HG03135 (cell line): Measurements from ENCODE around the gene FGA.

Experiments used
- ATAC-seq: cut with Tn5 transposase; IDR thresholded peaks from one replicate; pipeline ENCODE4 v1.9.1; 2021; ENCODE audit warnings: mild to moderate bottlenecking, moderate library complexity; ENCODE audit not compliant: unreplicated experiment

Gene FGA

GRCh38 chr4:154590329-154591006 is at the start of gene FGA:
Gene FGA, minus strand, starts transcription at chr4:154590742. Its CDS starts 55 bp downstream, at chr4:154590687.
- no peak for ATAC-seq

GRCh38 chr4:154634058-154634457 is 43.5 kb upstream of the FGA start:
- ATAC-seq = no peak

DNA sequence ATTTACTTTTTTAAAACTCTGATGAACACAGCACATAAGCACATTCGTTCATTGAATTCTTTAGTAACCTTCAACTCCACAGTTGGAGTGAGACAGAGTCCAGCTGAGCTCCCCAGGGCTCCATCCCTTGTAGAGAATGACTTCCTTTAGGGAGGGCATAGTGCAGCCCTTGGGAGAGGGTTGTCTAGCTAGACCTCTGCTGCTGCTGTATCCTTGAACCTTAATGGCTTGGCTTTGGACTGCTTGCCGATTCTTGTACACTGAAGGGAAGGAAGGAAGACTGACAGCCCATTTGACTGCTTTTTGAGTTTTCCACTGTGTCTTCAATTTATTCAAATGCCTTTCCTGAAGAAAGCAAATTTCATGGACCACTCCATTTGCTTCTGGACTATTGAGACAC is 41.3 kb upstream of the FGA start:
- no peak for ATAC-seq

- no peak for ATAC-seq
These were observed 39.8 kb upstream of the FGA start for GRCh38 chr4:154630324-154630723.

DNA sequence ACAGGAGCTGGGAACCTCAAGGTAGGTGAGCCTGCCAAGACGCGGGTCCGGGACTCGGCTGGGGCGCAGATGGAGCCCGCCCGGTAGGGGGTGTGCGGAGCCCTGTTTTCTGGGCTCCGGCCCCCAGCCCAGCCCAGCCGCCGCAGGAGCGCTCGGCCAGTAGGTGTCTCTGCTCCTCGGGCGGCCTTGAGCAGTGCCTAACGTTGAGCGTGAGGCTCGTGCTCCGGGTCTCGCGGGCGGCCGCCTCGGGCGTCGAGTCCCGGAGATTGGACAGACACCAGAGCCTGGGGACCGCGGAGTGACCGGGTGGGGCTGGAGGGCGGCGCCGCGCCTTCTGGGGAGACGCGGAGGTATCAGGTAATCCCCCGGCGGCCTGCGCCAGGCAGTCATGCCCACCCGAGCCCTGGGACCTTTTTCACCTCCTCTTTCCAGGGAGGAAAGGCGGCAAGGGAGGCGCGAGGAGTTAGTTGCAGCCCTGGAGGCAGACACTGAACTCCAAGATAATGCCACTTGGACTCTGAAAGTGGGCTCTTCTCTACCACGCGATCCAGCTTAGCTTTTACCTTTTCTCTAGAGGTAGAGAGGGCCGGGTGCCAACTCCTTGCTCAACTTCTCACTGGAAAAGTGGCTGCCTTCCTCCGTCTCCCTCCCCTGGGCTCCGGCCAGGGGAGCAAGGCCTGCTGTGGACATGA is 36.4 kb upstream of the FGA start:
- ATAC-seq = peak; percentile 99

DNA sequence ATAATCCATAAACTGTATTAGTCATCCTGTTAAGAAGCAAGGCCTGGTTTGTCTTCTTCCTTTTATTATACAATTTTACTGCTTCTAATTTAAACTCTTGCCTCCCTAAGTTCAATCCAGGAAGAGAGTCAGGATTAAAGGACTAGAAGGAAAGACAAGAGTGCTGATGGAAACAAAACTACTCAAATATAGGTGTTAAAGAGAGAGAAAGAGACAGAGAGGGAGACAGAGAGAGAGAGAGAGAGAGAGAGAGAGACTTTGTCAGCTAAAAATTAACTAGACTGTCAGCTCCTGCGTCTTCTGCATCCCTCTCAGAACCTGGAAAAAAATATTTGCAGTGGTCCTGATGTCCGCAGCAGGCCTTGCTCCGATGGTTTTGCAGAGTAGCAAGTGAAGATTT is 35.4 kb upstream of the FGA start:
- ATAC-seq = no peak

- no peak for ATAC-seq
These were observed 33.5 kb upstream of the FGA start for GRCh38 chr4:154623995-154624394.

GRCh38 chr4:154623436-154623835 is 32.9 kb upstream of the FGA start:
- ATAC-seq = no peak

GRCh38 chr4:154622598-154622997 is 32.1 kb upstream of the FGA start:
- ATAC-seq = no peak

GRCh38 chr4:154620111-154620510 is 29.6 kb upstream of the FGA start:
- ATAC-seq = no peak

GRCh38 chr4:154618708-154619315 is 28.3 kb upstream of the FGA start:
- peak; percentile 79 for ATAC-seq

DNA sequence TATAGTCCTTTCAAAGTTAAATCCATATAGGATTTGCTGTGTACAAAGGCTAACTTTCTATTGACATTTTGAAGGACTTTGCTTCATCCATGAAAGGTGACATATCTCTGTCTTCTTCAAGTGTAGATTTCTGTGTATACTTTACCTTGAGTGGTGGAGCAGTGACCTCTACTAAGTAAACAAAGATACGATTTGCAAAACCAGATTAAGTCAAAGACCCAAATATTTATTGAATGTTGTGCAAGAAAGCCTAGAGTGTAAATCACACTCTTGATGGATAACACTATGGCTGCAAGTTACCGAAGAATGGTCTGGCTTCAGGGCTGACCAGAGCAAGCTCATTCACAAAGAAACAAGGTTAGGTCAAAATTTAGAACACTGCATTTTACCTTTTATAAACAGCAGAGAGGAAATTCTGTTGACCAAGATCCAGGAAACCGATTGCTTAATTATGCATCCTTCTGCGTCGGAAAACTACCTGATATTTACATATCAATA is 27.3 kb upstream of the FGA start:
- ATAC-seq = no peak

GRCh38 chr4:154616731-154617130 is 26.2 kb upstream of the FGA start:
- peak; percentile 90 for ATAC-seq

DNA sequence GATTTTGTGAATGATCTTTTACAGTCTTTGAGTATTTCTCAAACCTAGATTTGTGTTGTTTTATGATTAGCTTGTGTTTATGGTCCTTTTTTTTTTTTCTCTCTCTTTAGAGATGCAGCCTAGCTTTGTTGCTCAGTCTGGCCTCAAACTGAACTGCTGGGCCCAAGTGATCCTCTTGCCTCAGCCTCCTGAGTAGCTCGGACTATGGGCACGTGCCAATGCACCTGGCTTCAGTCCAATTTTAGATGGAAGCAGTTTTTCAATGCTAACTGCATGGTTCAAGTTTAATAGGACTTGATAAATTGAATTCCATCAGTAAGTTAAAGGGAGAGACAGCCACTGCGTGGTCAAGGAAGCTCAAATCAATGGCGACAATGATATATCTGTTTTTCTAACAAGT is 25.7 kb upstream of the FGA start:
- peak; percentile 4 for ATAC-seq

GRCh38 chr4:154615211-154615610 is 24.7 kb upstream of the FGA start:
- ATAC-seq = no peak

DNA sequence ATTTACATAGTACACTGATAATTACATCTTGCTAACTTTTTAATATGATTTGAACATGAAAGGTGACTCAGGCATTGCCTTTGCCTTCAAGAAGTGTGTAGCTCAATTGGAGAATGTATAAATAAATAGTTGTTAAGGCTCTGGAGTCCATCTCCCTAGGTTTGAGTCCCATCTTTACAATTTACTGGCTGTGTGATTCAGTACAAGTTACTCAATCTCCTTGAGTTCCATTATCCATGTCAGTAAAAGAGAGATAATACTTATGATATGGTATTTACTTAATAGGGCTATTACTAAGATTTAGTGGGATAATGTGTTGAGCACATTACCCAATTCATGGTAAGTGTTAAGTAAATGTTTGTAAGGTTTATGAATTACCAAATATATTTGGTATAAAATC is 23.8 kb upstream of the FGA start:
- ATAC-seq = no peak

GRCh38 chr4:154612472-154613414 is 22.2 kb upstream of the FGA start, which contains the start of gene FGG:
Gene FGG, minus strand, starts transcription at chr4:154612656. Its CDS starts 47 bp downstream, at chr4:154612609.
- ATAC-seq = no peak

DNA sequence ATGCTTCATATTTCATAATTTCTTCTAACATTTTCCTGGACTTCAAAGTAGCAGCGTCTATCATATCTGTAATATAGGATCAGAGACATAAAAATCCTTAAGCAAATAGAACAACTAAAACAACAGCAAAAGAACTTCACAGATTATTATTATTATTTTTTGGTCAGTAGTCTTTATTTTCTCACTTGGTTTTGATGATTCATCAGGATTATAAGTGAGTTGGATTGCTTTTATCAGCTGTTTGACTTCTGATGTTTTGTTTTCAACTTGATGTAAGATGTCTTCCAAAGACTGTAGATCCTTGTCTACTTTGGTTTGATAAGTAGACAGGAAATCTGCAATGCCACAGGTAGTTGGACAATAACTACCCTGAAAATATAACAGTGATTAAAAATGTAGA is 21.3 kb upstream of the FGA start:
- ATAC-seq = no peak

- no peak for ATAC-seq
These were observed 20.0 kb upstream of the FGA start for GRCh38 chr4:154610582-154610981.

GRCh38 chr4:154609532-154609931 is 19.0 kb upstream of the FGA start:
- ATAC-seq = no peak
